ENCODE results near the gene RPA1.

The RPA1 gene

DNA sequence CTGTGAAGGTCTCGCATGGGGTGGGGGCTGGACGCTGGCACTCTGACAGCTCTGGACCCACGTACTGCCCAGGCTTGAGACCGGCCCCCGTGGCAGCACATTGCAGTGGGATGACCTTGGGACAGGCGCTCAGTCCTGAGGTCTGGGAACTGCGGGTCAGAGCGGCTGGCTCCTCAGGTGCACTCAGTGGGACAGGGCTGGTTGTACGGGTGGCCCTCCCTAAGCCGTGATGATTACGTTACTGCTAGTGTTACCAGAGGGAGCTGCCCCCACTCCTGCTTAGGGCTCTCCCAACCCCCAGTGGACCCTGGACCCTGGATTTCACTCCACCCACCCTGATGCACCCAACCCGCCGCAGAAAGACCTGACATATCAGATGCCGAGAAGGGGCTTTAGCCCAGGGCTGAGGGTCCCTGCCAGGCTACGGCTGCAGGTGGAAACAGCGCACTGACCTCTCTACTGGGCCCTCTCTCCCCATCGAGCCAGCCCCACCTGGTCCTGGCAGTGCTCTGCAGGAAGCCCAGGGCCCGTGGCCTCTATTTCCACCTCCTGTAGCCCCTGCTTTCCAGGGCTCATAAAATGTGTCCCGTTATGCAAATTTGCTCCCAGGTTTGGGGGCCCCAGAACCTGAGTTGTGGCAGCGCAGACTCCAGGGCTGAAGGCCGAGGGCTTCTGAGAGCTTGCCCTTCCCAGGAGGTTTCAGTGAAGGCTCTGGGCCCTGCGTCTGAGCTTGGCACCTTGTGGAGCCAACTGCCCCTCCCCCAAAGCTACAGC, 118.1 kb downstream of the RPA1 start:
- TF ChIP-seq, protein P1, sequence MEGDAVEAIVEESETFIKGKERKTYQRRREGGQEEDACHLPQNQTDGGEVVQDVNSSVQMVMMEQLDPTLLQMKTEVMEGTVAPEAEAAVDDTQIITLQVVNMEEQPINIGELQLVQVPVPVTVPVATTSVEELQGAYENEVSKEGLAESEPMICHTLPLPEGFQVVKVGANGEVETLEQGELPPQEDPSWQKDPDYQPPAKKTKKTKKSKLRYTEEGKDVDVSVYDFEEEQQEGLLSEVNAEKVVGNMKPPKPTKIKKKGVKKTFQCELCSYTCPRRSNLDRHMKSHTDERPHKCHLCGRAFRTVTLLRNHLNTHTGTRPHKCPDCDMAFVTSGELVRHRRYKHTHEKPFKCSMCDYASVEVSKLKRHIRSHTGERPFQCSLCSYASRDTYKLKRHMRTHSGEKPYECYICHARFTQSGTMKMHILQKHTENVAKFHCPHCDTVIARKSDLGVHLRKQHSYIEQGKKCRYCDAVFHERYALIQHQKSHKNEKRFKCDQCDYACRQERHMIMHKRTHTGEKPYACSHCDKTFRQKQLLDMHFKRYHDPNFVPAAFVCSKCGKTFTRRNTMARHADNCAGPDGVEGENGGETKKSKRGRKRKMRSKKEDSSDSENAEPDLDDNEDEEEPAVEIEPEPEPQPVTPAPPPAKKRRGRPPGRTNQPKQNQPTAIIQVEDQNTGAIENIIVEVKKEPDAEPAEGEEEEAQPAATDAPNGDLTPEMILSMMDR (IDR thresholded peaks at IDR 0.05; ENCODE audit: insufficient read depth, low read depth, low read length, missing control alignments) = no peak
- H3K4me3 ChIP-seq (ENCODE audit: low read length) = no peak overlapping the region

DNA sequence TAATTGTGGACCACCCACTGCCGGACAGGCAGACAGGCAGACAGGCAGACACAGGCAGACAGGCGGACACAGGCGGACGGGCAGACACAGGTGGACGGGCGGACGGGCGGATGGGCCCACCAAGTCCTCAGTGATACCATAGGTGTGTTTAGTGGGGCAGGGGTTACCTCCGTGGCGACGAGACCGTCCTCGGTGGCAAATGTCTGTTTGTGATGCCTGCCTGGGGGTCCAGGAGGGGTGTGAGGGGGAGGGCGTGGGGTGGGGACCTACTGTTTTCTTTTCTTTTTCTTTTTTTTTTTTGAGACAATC, 118.7 kb downstream of the RPA1 start:
- TF ChIP-seq, protein P1 (IDR thresholded peaks at IDR 0.05; ENCODE audit: insufficient read depth, low read depth, low read length, missing control alignments) = no peak
- no peak overlapping the region for H3K4me3 ChIP-seq (ENCODE audit: low read length)
- DNase-seq (ENCODE audit: low read depth) = no peak

More for the DNA sequence above, 118.1 kb downstream of the RPA1 start:
- DNase-seq (ENCODE audit: low read depth) = no peak

Data from epithelial cell of esophagus (primary cell).